HG03135 (cell line): ENCODE measurements around the gene SUN5.

Experiments
- ATAC-seq: cut with Tn5 transposase; IDR thresholded peaks from one replicate; pipeline ENCODE4 v1.9.1; 2021; ENCODE audit warnings: mild to moderate bottlenecking, moderate library complexity; ENCODE audit not compliant: unreplicated experiment

Gene SUN5

DNA sequence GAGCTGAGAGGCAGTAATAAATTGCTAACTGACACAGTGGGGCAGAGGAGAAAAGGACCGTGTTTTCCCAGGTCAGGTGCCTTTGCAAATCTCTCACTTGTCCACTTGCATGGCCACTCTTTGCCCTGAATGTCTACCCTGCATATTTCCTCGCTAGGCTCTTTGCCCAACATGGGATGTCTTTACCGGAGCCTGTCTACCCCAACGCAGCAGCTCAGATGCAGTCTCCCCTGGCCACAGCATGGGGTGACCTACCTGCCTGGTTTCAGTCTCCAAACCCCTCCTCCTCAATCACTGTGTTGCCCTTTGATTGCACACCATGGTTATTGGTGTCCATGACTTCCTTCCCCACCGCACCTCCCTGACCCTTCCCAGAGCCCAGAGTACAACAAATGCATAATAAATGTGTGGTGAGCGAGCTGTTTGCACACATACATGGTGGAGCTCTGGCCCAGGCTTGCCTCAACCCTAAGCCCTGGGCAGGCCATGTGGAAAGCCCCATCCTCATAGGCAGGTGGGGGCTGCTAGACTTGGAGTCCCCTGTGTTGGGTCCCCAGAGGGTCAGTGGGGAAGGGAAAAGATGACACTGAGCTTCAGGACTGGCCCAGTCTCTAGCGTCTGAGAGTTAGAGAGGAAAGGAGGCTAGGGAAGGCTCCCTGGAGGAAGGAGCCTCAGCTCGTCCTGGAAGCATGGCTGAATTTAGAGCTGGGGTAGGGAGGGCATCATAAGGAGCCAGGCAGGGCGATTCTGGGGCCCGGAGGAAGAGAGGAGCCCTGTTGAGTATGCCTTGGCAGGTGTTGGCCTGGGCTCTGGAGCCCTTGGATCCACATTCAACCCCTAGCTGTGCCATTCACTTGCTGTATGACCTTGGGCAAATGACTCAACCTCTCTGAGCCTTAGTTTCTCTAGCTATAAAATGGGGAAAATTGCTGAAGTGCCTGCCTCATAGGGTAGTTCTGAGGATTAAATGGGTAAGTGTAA, 22.8 kb upstream of the SUN5 start:
- no peak for ATAC-seq

DNA sequence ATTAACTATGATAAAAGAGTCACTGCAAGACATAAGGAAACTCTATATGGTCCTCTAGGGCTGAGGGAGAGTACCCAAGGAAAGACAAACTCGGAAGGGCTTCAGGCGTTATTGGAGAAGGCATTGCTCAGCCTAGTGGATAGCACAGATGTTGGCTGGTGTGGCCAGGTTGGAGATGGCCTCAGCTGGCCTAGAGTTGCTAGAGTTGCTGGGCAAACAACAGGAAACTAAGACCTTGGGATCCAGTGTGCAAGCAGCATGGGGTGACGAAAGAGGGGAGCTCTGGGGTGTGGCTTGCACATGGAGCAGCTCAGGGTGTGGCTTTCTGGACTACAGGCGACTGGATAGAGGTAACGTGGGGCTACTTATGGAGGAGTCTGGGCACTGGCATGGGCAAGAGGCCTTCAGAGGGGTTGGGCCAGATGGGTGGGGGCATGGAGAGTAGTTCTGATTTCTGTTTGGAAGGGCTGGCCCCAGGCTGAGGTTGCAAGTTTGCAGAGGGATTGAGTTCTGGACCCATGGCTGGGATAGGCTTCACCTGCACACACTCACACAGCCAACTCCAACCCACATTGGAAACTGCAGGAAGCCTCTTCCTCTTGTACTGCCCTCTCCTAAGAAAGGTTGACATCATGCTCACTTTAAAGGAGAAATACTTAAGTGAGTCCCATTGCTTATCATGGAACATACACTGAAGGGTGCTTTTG, 22.0 kb upstream of the SUN5 start:
- ATAC-seq = no peak

DNA sequence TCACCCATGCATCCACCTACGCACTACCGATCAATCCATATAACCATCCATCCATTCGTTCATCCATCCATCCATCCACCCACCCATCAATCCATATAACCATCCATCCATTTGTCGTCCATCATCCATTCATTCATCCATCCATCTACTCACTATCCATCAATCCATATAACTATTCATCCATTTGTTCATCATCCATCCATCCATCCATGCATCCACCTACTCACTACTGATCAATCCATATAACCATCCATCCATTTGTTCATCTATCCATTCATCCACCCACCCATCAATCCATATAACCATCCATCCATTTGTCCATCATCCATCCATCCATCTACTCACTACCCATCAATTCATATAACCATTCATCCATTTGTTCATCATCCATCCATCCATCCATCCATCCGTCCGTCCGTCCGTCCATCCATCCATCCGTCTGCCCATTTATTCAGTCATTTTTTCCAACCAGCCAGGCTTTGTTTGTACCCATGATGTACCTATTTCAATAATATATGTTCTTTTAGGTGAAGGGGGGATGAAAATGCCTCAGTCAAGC, 21.2 kb upstream of the SUN5 start:
- no peak for ATAC-seq

DNA sequence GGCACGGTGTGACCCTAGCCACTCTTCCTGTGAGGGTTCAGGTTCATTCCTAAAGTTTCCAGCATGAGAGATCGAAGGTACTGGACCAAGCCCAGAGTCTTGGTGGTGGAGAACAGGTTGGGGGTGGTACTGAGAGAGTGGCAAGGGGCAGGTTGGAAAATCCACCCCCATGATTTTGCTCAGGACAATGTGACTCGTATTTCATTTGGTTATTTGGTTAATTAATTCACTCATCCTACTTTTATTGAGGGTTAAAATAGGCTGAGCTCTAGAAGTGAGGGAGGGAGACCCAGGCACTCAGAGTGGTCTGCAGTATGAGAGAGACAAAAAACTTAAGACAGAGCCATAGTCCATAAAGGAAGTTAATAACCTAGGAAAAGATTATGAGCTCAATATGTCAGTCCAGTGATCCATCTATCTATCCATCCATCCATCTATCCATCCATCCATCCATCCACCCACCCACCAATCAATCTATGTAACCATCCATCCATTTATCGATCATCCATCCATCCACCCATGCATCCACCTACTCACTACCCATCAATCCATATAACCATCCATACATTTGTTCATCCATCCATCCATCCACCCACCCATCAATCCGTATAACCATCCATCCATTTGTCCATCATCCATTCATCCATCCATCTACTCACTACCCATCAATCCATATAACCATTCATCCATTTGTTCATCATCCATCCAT, 20.5 kb upstream of the SUN5 start:
- ATAC-seq = no peak

DNA sequence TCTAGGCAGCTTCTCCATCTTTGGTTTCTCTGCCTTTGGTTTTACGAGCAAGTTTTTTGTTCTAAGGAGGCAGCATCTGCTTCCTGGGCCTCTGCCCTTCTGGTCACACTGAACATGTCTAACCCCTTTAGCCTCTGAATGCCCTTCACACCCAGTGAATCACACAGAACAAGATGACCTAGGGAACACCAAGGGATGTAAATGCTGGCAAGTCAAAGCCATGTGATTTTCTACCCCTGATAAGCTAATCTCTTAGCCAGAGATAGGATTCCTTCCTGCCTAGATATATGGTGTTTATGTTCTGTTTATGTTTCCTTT, 20.0 kb upstream of the SUN5 start:
- no peak for ATAC-seq

DNA sequence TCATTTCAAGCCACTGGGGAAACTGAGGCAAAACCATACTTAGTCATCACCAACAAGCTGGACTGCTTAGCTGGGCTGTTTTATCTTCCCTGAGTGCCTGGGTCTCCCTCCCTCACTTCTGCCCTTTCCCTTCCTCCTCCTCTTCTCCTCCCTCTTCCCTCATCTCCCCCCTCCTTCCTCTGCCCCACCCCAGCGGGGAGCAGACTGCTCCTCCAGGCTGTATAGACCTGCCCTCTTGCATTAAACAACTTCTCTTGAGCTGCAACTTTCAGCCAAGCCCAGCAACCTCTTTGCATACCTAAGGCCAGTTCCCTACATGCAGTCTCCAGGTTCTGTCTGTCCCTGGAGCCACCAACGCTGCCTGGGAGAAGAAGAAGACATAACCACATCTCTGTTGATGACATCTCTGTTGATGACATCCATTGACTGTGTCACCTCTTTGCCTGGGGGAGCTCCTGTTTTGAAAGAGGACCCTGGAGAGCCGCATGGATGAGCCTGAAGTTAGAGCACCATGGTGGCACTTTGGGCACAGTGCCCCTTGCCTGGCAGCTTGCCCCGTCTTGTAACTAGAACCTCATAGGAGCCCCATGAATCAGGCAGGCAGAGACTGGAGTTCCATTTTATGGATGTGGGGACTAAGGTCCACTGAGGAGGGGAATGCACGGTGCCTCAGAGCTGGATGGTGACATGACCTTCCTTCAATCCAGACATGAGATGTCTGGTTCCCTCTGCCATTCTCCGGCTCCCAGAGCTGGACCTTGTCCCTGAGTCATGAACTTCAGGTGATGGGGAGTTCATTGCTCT, 19.4 kb upstream of the SUN5 start:
- ATAC-seq = no peak

DNA sequence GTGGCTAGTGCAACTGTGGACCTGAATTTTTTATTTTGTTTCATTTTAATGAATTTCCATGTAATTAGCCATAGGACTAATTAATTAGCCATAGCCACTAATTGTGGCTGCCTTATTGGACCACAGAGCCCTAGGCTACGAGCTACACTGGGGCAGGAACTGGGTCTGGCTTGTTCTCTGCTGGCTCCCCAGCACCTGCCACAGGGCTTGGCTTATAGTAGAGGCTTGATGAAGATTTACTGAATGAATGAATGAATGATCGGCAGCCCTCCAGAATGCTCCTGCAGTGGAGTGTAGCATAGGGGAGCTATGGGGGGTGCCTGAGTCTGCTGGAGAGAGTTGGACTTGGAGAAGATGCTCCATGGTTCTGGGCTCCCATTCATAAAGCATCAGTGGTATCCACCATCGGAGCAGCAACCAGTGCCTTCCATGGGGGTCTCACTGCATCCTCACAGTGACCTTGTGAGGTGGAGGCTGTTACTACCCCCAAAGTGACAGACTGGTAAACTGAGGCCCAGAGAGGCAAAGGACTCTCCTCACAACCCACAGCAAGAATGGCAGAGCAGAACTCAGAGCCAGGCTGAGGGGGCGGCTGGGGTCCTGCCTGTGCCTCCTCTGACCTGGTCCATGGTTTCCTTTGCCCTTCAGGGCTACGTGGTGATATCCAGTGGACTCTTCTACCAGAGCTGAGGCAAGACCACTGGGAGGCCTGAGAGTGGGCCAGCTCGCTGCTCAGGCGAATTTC, 18.6 kb upstream of the SUN5 start:
- no peak for ATAC-seq

DNA sequence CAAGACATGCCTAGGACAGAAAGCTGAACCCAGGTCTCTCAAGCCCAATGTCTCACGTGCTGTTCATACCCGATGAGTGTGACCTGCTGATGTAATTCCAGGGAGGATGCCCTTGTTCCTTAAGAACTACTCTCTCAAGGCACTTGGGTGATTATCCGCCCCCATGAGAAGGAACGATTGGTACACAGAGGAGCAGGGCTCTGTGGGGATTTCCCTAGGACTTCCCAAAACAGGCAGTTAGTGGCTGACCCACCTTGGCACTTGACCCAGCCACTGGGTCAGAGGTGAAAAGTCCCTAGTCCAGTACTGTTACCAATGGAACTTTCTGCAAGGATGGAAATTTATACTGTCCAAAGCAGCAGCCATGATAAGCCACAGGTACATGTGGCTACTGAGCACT, 18.1 kb upstream of the SUN5 start:
- no peak for ATAC-seq

DNA sequence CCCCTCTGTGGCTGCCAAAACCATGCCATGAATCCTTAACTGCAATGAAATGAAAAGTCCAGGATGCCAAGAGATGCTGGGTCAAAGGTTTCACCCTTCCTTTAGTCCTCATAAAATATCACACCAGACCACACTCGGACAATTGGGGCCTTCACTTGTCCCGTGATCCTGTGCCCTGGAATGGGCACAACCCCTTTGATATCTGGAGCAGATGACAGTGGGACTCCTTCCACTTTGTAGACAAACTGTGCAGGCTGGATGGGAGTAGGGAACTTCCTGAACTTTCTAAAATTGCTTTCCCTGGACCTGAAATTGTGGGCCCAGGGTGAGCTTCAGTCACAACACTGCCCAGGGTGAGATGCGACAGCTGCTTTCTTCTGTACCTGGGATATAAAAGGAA, 17.6 kb upstream of the SUN5 start:
- ATAC-seq = no peak

DNA sequence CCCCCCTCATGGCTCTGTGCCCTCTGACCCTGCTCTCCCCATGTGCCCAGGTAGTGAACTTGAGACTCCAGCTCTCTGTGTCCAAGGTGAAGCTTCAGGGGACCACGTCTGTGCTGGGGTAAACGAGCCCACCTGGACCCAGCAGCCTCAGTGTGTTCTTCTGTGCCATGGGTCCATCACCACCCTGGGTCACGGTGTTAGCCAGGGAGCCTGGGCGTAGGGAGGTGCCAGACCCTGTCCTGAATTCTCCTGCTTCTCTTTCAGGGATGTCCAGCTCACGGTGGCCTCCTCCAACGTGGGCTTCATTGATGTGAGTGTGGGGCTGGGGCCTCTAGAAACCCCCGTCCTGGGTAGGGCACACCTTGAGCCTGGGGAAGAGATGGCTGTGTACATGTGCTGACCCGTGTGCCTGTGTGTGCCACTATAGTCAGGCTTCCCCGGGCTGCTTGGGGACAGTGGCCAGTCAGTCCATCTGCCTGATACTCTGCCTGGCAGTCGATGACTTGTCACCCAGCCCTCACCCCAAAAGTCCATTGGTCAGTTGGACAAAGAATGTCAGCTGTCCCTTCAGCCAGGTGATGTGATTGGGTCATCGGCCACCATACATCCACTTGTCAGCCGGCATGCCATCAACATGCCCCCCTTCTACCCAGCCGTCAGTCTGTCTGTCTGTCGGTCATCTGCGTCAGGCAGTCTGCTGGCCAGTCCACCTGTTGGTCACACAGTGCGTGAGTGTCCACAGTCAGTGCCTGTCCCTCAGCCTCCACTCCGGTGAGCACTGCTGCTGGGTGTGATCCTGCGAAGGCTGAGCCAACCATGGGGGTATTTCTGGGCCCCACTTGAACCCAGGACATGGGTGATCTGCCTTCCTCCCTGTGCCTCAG, 16.3 kb upstream of the SUN5 start:
- ATAC-seq = no peak

DNA sequence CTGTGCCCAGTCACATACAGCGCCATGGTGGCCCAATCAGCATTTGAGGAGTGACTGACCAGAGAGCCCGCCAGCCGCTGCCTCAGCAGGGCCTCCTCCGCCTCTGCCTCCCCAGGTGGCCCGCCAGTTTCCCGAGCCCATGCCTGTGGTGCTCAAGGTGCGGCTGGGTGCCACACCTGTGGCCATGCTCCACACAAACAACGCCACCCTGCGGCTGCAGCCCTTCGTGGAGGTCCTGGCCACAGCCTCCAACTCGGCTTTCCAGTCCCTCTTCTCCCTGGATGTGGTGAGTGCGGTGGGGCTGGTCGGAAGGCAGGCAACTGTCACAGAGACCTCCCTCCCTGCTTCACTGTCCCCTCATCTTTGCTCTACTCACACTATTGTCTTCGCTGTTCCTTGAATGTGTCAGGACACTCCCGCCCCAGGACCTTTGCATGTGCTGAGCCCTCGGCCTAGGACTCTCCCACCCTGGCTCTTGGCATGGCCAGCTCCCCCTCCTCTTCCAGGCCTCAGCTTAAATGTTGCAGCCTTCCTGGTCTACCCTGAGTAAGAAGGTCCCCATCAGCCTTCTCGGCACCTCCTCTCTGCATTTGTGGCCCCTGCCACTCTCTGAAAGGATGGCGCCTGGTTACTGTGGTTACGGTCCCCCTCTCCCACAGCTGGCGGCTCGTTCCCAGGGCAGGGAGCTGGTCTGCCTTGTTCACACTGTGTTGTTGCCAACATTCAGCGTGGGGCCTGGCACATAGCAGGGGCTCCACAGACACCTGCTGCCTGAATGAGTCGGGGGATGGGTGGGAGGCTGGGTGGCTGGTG, 15.4 kb upstream of the SUN5 start:
- no peak for ATAC-seq

DNA sequence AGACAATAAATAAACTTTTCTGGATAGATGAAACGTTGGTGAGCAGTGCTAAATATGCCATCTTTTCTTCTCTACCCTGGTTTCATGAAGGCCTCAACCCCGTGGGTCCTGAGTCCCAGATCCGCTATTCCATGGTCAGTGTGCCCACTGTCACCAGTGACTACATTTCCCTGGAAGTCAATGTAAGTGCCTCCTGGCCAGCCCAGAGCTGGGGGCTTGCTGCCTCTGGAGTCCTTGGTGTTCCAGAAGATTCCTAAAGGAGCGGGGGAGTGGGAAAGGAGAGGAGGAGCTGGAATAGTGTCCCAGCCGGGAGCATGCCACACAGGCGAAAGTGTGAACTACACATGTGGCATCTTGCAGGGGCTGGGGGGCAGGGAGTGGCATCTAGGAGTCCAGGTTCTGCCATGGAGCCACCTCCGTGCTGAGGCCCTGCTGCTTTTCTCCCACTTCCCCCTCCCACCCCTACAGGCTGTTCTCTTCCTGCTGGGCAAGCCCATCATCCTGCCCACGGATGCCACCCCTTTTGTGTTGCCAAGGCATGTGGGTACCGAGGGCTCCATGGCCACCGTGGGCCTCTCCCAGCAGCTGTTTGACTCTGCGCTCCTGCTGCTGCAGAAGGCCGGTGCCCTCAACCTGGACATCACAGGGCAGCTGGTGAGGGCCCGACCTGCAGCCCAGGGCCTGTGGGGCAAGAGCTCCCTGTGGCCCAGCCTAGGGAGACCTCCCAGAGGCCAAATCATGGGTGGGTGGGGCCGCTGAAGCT, 14.1 kb upstream of the SUN5 start:
- ATAC-seq = no peak

DNA sequence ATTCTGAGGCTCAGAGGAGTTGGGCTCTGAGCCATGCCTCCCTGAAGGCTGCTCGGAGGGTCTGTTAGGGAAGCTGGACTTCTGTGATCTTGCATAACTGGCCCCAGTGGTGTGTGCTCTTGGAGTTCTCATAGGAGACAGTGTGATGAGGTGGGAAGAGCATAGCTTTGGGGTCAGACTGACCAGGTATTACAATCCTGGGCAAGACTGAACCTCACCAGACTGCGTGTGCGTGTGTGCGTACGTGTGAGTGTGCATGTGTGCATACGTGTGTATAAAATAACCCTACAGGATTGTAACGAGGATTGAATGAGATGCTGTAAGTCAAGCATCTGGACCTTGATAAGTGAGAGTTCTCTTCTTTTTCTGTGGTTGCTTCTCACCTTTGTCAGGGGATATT, 13.3 kb upstream of the SUN5 start:
- no peak for ATAC-seq

DNA sequence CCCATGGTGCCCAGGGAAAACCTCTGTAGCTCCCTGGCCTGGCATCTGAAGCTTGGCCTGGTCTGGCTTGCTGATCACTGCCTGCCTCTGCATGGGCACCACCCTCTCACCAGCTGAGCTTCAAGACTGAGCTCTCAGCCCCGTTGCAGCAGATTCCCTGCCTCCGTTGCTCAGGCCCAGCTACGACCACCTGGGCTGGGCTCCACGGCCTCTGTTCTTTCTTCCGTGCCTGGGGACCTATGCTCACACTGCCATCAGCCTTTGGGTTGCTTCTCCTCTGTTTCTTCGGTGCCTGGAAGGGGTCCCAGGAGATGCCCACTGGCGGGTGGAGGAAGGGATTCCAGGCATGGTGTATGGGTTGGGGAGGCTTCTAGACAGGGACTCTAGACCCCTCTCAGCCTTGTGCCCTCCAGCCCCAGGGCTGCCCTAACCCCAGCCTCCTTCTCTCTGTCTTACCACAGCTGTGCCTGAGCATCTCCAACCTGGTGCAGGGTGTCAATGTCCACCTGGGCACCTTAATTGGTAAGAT, 12.4 kb upstream of the SUN5 start:
- ATAC-seq = no peak

DNA sequence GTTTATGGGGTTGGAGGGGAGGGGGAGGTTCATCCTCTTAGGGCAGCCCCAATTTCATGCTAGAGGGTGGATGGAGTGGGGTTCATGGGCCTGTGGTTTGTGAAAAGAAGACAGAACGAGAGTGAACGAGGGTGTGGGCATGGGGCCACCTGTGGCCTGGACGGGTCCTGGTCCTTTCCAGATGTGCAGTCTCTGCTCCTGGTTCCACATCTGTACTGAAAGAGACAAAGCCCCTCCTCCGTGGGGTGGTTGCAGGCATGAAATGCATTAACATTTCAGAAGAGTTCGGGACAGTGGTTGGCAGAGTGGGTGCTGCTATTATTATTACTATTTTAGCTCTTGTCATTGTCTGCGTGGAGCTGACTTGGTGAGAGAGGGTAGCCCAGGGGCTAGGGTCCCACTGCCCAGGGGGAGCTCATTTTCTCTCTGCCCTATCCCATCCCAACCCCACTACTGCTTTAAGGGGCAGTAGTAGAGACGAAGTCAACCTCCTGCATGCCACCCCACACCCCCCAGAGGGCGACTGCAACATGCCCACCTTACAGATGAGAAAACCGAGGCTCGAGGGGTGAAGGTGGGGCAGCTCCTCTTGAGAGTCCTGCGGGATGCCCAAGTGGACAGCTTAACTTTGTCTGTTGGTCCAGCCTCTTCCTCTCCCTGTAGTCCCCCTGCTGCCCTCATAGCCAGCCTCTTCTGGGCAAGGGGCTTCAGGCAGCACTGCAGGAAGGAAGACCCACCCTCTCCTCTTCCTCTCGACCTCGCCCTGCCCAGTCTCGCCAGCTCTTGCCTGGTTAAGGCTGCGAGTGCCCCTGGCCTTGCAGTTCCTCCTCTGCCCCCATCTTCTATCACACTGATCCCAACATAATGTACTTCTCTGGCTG, 11.7 kb upstream of the SUN5 start:
- ATAC-seq = no peak

DNA sequence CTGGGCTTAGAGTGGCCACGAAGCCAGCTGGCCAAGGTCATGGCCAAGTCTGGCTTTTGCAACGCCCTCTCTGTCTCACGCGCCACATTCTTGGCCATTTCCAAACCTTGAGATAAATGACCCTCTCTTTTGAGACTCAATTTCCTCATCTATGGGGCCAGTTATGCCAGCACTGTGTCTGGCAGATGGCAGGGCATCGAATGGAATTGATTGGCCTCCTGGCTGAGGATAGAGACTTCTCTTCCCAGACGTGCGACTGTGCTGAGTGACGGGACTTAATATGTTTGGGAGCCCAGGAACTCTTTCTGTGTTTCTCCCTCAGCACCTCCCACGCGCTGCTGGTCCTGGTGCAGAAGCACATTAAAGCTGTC, 10.9 kb upstream of the SUN5 start:
- ATAC-seq = no peak
